Nucleus accumbens (tissue), 56 donors: ENCODE results near the gene MDFIC.

Experiments
- DNase-seq, 56 donors: peaks; one replicate each; lab custom pipeline; 2025; lab: John Stamatoyannopoulos, UW

Gene MDFIC

GRCh38 chr7:114944745-114945625, 23.1 kb downstream of the MDFIC start:
- peak in 7 of 56 donors; percentile 2 to 40 (median 4) for DNase-seq

GRCh38 chr7:114949231-114949630, 27.3 kb downstream of the MDFIC start:
- DNase-seq = no peak

- DNase-seq = no peak
Measured at GRCh38 chr7:114952296-114952695, 30.4 kb downstream of the MDFIC start.

- no peak for DNase-seq
Measured at GRCh38 chr7:114953724-114954123, 31.8 kb downstream of the MDFIC start.

GRCh38 chr7:114956702-114957101, 34.8 kb downstream of the MDFIC start:
- no peak for DNase-seq

GRCh38 chr7:114957444-114957843, 35.5 kb downstream of the MDFIC start:
- no peak for DNase-seq

DNA sequence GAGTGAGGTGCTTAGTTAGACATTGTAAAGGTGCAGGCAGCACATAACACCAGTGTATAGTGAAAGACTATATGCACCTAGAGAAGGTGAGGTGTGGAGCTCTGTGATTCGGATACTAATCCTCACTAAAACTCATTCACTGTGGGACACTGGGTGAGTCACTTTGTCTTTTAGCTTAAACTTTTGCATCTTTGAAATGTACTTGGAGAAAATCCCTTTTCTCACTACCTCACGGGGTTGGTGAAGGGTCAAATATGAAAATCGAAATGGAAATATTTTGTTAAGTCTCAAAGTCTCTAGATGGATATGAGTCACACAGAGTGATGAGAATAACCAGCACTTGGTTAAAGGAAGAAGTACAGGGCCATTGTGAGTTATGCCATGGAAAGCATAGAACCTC, 38.0 kb downstream of the MDFIC start:
- DNase-seq = no peak

DNA sequence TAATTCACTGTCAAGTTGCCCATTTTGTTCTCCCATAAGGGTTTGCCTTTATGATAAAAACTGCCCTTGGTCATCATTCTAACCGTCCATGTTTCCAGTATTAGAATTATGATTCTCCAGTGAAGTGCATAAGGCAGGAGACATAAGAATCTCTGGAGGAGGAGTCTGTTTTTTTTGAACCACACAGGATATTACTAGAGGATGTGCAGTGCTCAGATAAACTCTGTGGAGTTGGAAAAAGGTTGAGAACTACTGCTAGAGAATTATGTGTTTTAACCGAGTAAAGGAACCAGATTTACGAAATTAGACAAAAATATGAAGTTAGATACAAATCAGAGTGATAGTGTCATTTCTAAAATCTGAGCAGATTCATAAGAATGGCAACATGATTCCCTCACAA, 40.5 kb downstream of the MDFIC start:
- no peak for DNase-seq

- no peak for DNase-seq
Measured at GRCh38 chr7:114966156-114966555, 44.3 kb downstream of the MDFIC start.

DNA sequence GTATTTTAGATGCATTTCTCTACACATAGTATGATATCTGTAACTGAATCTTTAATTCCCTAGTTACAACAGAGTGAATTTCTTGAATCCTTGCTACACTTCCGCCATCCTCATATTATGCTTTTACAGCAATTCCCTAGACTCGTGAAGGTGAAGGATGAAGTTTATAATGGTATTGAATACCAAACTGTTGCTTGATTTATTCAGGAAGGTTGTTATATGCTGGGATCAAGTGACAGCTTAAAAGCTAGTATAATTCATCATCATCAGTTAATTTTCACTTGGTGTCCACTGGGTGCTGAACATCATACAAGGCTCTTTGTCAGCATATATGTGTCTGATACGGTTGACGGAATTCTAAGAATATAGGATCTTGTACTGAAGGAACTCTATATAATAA, 47.2 kb downstream of the MDFIC start:
- no peak for DNase-seq

DNA sequence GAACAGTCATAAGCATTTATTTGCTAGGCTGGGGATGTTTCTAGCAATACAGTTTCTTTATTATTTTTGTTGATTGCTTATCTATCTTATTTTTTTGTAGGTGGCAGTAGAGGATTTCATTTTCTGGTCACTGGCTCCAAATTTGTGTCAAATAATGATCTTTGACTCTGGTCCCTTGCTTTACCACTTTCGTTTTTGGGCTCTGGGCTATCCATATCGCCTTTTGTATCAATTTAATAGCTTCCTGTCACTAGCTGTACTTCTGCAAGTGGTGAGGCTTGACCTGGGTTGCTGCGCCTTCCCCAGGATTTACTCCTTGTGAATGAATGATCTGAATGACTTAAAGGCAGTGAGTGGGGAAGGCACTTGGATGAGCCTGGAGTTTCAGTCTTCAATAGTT, 48.4 kb downstream of the MDFIC start:
- DNase-seq = no peak

- no peak for DNase-seq
Measured at GRCh38 chr7:114970732-114971131, 48.8 kb downstream of the MDFIC start.

DNA sequence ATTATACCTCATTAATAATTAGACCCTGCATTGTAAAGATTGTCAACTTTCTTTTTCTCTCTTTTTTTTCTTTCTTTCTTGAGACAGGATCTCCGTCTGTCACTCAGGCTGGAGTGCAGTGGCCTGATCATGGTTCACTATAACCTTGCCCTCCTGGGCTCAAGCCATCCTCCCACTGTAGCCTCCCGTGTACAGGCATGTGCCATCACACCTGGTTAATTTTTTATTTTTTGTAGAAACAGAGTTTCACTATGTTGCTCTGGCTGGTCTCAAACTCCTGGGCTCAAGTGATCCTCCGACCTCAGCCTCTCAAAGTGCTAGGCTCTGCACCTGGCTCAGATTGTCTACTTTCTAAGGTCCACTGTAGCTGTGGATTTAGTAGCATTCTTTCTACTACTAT, 50.7 kb downstream of the MDFIC start:
- no peak for DNase-seq

GRCh38 chr7:114973147-114973546, 51.3 kb downstream of the MDFIC start:
- DNase-seq = no peak

DNA sequence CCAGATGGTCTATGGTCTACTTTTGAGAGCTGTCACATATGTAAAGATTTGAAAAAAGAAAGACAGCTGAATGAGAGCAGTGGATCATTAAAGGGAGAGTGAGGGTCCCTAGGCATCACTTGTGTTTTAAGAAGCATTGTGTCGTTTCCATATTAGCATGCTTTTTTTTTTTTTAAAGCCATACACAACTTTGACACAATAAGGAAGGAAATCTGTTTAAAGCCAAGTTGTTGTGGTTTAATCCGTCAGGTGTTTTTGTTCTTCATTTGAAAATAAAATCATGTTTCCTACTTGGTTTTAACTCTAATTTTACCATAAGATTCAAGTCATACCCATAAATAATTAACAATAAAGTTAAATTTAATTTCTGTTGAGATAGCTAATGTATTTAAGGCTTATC, 53.5 kb downstream of the MDFIC start:
- no peak for DNase-seq

DNA sequence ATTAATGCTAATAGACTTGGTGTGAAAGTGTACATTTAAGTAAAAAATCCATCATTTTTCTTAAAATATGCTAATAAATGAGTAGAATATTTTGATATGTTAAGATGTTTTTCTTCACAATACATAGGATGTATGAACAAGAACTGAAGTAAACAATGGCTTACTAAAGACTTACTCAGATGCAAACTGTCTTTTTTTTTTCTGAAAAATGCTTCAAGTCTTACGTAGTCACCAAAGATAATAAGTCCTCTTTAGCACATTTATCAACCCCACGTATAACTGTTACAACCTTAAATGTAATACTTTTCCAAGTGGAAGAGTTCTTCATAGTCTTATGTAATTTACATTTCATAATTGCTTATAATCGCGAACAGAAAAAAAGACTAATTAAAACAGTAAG, 54.8 kb downstream of the MDFIC start:
- no peak for DNase-seq

- no peak for DNase-seq
Measured at GRCh38 chr7:114977277-114977676, 55.4 kb downstream of the MDFIC start.

DNA sequence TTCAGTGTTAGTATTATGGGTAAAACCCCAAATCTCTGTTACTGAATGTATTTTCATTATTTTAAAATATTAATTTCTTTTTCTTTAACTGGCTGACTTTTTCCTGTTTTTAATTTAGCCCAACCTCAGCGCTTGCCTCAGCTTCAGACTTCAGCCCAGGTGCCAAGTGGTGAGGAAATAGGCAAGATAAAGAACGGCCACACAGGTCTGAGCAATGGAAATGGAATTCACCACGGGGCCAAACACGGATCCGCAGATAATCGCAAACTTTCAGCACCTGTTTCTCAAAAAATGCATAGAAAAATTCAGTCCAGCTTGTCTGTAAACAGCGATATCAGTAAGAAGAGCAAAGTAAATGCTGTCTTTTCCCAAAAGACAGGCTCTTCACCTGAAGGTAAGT, 57.5 kb downstream of the MDFIC start:
- no peak for DNase-seq

GRCh38 chr7:114979803-114980507, 58.1 kb downstream of the MDFIC start:
- DNase-seq = no peak

GRCh38 chr7:114981323-114981722, 59.4 kb downstream of the MDFIC start:
- DNase-seq = no peak

- no peak for DNase-seq
Measured at GRCh38 chr7:114985116-114985715, 63.3 kb downstream of the MDFIC start.
